GM19043 (cell line): ENCODE data around the gene IL12A.

Source experiments
- ATAC-seq: cut with Tn5 transposase; IDR thresholded peaks from one replicate; pipeline ENCODE4 v1.9.1; 2021; ENCODE audit warnings: low read depth; ENCODE audit not compliant: unreplicated experiment

The IL12A gene

GRCh38 chr3:159989973-159990846 lies 1.6 kb downstream of the IL12A start:
- ATAC-seq = no peak

GRCh38 chr3:159991591-159991990 lies 3.0 kb downstream of the IL12A start:
- no peak for ATAC-seq

GRCh38 chr3:159992589-159992988 lies 4.0 kb downstream of the IL12A start:
- ATAC-seq = no peak

- no peak for ATAC-seq
Observed at GRCh38 chr3:159994182-159994581, 5.5 kb downstream of the IL12A start.

DNA sequence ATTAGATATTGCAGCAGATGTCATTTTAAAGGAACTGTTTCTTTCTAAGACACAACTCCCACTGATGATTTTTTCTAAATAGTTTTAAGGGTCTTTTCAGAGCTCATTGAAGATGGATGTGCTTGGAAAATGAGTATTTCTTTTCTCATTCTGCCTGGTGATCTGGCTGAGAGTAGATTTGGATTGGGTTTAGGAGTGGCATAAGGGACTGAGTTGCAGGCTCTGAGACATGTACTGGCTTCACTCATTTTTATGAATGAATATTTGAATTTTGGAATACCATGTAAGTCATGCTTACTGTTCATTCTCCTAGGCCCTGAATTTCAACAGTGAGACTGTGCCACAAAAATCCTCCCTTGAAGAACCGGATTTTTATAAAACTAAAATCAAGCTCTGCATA lies 6.5 kb downstream of the IL12A start:
- ATAC-seq = no peak

DNA sequence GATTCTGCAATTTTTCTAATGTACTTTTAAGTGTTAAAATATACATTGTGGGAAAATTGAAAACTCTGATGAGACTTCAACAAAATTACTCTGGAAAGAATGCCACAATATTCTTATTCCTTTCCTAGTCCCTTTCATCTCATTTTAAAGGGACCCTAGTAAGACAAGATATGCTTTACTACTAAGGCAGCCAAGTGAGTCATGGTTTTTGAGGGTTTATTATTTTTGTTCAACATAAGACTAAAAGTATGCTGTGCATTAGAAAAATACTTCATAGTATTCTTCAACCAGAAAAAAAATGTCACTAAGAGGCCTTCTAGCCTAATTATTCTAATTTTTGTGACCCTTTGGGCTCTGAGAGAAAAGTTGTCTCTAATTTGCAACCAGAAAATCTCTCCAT lies 7.4 kb downstream of the IL12A start:
- no peak for ATAC-seq

DNA sequence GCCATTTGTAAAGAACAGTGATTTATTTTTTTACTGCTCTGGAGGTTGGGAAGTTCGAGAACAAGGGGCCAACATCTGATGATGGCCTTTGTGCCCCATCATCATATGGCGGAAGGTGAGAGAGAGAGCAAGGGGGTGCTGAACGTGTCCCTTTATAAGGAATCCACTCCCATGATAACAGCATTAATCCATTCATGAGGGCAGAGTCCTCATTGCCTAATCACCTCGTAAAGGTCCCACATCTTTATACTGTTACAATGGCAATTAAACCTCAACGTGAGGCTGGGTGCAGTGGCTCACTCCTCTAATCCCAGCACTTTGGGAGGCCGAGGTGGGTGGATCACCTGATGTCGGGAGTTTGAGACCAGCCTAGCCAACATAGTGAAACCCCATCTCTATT lies 8.3 kb downstream of the IL12A start:
- no peak for ATAC-seq

- ATAC-seq = no peak
Observed at GRCh38 chr3:160001148-160001760, 12.6 kb downstream of the IL12A start.

DNA sequence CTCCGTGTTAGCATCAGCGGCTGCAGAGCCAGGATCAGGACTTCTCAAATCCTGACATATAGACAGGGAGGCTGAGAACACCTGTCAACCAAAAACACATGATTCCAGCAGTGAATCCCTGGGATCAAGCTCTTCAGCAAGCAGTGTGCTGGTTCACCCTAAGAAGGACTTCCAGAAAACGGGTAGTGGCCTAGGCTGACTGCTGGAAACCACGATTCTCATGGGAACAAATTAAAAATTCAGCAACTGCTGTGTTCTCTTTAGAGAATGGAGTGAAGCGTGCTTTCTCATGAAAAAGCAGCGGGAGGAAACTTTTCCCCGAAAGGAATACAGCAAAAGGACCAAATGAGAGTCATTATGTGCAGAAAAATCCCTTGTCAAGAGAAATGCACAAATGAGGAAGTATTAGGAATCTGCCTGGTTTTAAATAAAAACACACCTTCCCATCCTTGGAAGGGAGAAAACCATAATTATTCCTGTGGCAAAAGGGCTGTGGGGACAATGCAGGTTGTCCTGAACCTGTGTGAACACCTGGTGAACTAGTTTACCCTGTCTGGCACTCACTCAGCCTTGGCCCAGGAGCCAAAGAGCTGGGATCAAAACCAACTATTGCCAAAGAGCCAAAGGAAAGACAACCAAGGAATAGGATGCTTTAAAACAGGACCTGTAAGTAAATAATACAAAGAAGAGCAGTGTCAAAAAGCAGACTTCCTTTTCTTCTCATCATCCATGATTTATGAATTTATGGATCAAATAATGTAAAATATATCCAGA lies 13.4 kb downstream of the IL12A start:
- no peak for ATAC-seq

- peak; percentile 75 for ATAC-seq
Observed at GRCh38 chr3:160003520-160004128, 15.0 kb downstream of the IL12A start.

DNA sequence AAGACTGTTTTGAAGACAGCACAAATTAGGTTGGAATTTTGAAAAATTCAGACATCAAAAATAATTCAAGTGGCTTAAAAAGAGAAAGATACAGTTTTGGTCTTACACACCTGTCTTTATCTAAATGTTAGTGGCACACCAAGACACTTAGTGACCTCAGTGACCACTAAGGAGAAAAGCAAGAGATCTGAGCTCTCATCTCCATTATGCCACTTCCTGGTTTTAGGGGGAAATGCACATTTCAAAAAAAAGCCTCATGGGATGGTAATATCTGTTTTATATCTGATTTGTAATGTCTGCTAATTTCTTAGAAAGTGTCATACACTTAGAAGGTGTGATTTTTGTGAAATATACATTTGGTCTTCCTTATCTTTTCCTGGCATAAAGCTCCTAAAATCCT lies 16.4 kb downstream of the IL12A start:
- no peak for ATAC-seq

- peak; percentile 37 for ATAC-seq
Observed at GRCh38 chr3:160006282-160007163, 17.9 kb downstream of the IL12A start.

DNA sequence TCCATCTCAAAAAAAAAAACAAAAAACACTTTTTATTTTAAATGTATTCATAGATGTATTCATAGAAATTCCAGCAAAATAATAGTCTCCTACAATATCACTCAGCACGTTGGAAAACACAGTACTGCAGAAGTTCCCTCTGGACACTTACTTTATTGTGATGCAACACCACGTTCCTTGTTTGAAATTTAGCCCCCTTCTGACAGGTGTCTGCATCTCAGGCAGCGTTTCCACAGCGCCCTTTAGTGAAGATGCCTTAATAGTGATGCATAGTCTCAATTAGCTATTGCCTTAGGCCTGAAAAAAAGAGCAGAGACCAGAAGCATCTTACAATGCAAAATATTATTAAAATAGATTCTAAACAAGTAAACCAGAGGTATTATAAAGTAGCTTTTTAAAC lies 20.3 kb downstream of the IL12A start:
- ATAC-seq = no peak

GRCh38 chr3:160009525-160009924 lies 20.9 kb downstream of the IL12A start:
- peak; percentile 26 for ATAC-seq

GRCh38 chr3:160010578-160010977 lies 21.9 kb downstream of the IL12A start:
- ATAC-seq = peak; percentile 52

DNA sequence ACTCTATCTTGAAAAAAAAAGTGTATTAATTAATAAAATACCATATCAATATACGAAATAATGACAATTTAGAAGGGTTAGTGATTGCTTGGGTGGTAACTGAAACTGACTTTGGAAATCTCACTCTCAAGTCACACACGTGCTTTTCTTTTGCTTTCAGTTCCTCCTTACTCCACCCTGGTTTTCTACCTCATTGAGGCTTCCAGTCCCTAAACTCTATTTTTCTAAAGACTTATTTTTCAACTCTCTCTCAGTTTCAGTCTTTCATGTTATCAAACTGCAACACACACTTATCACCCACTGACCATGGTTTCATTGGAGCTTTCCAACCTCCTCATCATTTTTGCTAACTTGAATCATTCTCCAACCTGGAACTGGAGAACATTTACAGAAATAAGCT lies 23.5 kb downstream of the IL12A start:
- ATAC-seq = peak; percentile 75

- no peak for ATAC-seq
Observed at GRCh38 chr3:160016972-160017371, 28.3 kb downstream of the IL12A start.

DNA sequence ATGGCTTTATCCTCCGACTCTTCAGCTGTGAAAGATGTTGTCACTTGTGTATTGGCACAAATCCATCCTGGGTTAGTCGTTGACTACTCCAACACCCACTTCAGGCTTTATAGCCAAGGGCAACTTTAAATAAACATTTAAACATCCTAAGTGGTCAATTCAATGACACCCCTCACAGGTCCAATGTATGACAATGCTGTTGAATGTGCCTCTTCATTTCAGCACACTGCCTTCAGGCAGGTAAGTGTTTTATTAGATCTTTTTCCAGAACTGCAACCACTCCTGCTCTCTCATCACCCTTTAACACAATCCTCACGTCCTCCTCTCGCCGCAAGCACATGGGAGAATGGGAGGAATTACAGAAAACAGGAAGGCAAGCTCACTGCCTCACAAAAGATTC lies 30.3 kb downstream of the IL12A start:
- no peak for ATAC-seq

- no peak for ATAC-seq
Observed at GRCh38 chr3:160020057-160020711, 31.5 kb downstream of the IL12A start.
